Measurements from ENCODE around the gene TWSG1. TPM values are rescaled to one million over a fixed set of nuclear protein-coding genes. Genes with fewer than 3 reads are reported as not detected.

TWSG1 gene
- total RNA-seq, 1 donor from 2014 or later = 4.8 TPM

GRCh38 chr18:9343577-9343976 is 9.0 kb downstream of the TWSG1 start:
- H3K27me3 Mint-ChIP-seq = no peaks in the 10 kb centered on the region
- H3K9me3 Mint-ChIP-seq = peaks cover 2% of the 10 kb centered on the region
- H3K27ac Mint-ChIP-seq = no peak overlapping the region
- H3K36me3 Mint-ChIP-seq (ENCODE audit: low read depth) = peaks cover 10% of the 10 kb centered on the region
- ATAC-seq (ENCODE audit: low read depth) (no peak), DNase-seq (no peak)
- ChIA-PET POLR2A (no interaction called here), CTCF (no interaction called here)
- H3K4me3 Mint-ChIP-seq = no peak overlapping the region
- no peak for TF ChIP-seq CTCF (IDR thresholded peaks at IDR 0.05)
- H3K4me1 Mint-ChIP-seq = peaks cover 2% of the 10 kb centered on the region
- intact Hi-C loops (cut with micrococcal nuclease) = no loop called here

GRCh38 chr18:9346775-9347174 is 12.2 kb downstream of the TWSG1 start:
- peaks cover 3% of the 10 kb centered on the region for H3K4me1 Mint-ChIP-seq
- CTCF ChIA-PET = no interaction called here
- H3K4me3 Mint-ChIP-seq = no peak overlapping the region

GRCh38 chr18:9348079-9348671 is 13.6 kb downstream of the TWSG1 start:
- Mint-ChIP-seq H3K27me3 (no peaks in the 10 kb centered on the region), H3K36me3 (ENCODE audit: low read depth) (peaks cover 4% of the 10 kb centered on the region), H3K9me3 (peaks cover 2% of the 10 kb centered on the region), H3K4me1 (peaks cover 3% of the 10 kb centered on the region), H3K27ac (no peak overlapping the region), H3K4me3 (no peak overlapping the region)
- ATAC-seq (ENCODE audit: low read depth) (no peak), DNase-seq (no peak)
- ChIA-PET CTCF (no interaction called here), POLR2A (no interaction called here)
- TF ChIP-seq CTCF (IDR thresholded peaks at IDR 0.05) = no peak
- intact Hi-C loops (cut with micrococcal nuclease) = no loop called here

More at GRCh38 chr18:9346775-9347174, 12.2 kb downstream of the TWSG1 start:
- POLR2A ChIA-PET = no interaction called here
- Mint-ChIP-seq H3K27ac (no peak overlapping the region), H3K9me3 (peaks cover 2% of the 10 kb centered on the region), H3K27me3 (no peaks in the 10 kb centered on the region), H3K36me3 (ENCODE audit: low read depth) (peaks cover 4% of the 10 kb centered on the region)
- DNase-seq (no peak), ATAC-seq (ENCODE audit: low read depth) (no peak)
- intact Hi-C loops (cut with micrococcal nuclease) = no loop called here
- no peak for TF ChIP-seq CTCF (IDR thresholded peaks at IDR 0.05)

- peaks cover 3% of the 10 kb centered on the region for H3K4me1 Mint-ChIP-seq
- intact Hi-C loops (cut with micrococcal nuclease) = no loop called here
- H3K9me3 Mint-ChIP-seq = no peaks in the 10 kb centered on the region
- CTCF ChIA-PET = no interaction called here
- no peak for TF ChIP-seq CTCF (IDR thresholded peaks at IDR 0.05)
- DNase-seq (no peak), ATAC-seq (ENCODE audit: low read depth) (no peak)
- H3K36me3 Mint-ChIP-seq (ENCODE audit: low read depth) = peaks cover 1% of the 10 kb centered on the region
- H3K27me3 Mint-ChIP-seq = no peaks in the 10 kb centered on the region
- POLR2A ChIA-PET = interaction anchor here (0.6 kb wide), 1 partner anchor 748 kb away, joined by 3 read pairs; no protein-coding TSS in a partner anchor
- H3K4me3 Mint-ChIP-seq = no peak overlapping the region
- no peak overlapping the region for H3K27ac Mint-ChIP-seq
These were observed 14.2 kb downstream of the TWSG1 start for GRCh38 chr18:9348766-9349165.

- Mint-ChIP-seq H3K4me3 (no peak overlapping the region), H3K36me3 (ENCODE audit: low read depth) (no peaks in the 10 kb centered on the region), H3K27me3 (no peaks in the 10 kb centered on the region), H3K27ac (no peak overlapping the region), H3K4me1 (peaks cover 9% of the 10 kb centered on the region), H3K9me3 (no peaks in the 10 kb centered on the region)
- intact Hi-C loops (cut with micrococcal nuclease) = no loop called here
- ATAC-seq (ENCODE audit: low read depth) = no peak
- CTCF ChIA-PET = no interaction called here
- POLR2A ChIA-PET = no interaction called here
- DNase-seq = no peak
- no peak for TF ChIP-seq CTCF (IDR thresholded peaks at IDR 0.05)
These were observed 19.0 kb downstream of the TWSG1 start for GRCh38 chr18:9353596-9353995.

Data from activated B cell treated with CpG ODN at 0.5 μM for 24 hours (primary cell).